ENCODE data around the gene ATP5PD. TPM values are rescaled to one million over a fixed set of nuclear protein-coding genes. Genes with fewer than 3 reads are reported as not detected.

ATP5PD gene
- total and polyA plus RNA-seq, 2 of the 13 experiments (the other 11 are each of a cell fraction or from before 2014, with no cell fraction given): 158 to 428 TPM

DNA sequence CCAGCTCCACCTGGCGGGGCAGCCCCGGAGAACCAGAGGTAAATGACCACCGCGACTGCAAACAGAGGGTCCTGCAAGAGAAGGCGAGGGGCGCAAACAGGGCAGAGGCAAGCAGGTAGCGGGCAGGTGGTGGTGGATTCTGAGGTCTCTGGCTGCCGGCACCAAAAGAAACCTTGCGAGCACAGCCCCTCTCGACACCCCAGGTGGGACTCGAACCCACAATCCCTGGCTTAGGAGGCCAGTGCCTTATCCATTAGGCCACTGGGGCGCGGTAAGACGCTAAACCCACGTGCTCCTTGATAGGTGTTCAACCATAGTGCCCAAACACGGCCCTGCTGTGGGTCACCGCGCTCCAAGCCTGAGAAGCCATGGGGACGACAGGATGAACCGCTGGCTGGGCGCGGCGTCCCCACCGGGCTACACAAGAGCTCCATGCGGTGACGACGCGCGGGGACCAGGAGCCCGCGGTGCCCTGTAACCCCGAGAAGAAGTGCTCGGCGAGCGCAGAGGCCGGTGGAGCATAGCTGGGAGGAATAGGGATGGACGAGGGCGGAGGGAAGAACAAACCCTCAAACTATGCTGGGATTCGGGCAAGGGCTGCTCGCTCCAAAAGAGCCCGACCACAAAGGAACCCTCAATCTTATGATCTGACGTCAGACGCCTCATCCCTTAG is 12.4 kb downstream of the ATP5PD start (continued):
- TF ChIP-seq, protein P1, sequence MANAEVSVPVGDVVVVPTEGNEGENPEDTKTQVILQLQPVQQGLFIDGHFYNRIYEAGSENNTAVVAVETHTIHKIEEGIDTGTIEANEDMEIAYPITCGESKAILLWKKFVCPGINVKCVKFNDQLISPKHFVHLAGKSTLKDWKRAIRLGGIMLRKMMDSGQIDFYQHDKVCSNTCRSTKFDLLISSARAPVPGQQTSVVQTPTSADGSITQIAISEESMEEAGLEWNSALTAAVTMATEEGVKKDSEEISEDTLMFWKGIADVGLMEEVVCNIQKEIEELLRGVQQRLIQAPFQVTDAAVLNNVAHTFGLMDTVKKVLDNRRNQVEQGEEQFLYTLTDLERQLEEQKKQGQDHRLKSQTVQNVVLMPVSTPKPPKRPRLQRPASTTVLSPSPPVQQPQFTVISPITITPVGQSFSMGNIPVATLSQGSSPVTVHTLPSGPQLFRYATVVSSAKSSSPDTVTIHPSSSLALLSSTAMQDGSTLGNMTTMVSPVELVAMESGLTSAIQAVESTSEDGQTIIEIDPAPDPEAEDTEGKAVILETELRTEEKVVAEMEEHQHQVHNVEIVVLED (CRISPR knock-in tag; IDR thresholded peaks at IDR 0.05; ENCODE audit: borderline replicate concordance): no peak
- TF ChIP-seq PCBP2 (optimal IDR thresholded peaks at IDR 0.05; ENCODE audit: low read depth, low read length, poor library complexity, severe bottlenecking): no peak
- TF ChIP-seq KDM5B (CRISPR knock-in tag; IDR thresholded peaks at IDR 0.05; ENCODE audit: borderline replicate concordance): peak; percentile 50
- TF ChIP-seq SMAD9 (CRISPR knock-in tag; IDR thresholded peaks at IDR 0.05): peak; percentile 86; the same call in 1 of the 2 replicates
- TF ChIP-seq THYN1 (CRISPR knock-in tag; IDR thresholded peaks at IDR 0.05; ENCODE audit: borderline replicate concordance, low read depth): peak; percentile 92; the same call in 1 of the 2 replicates
- peak; percentile 96 for TF ChIP-seq MZF1 (CRISPR knock-in tag; IDR thresholded peaks at IDR 0.05; ENCODE audit: borderline replicate concordance)
- no peak; the same call in 1 of the 2 replicates for TF ChIP-seq TBP (CRISPR knock-in tag; IDR thresholded peaks at IDR 0.05)
- no peak; the same call in 1 of the 2 replicates for TF ChIP-seq ARID4A (CRISPR knock-in tag; IDR thresholded peaks at IDR 0.05; ENCODE audit: borderline replicate concordance)
- peak; percentile 87 for TF ChIP-seq ZBTB38 (CRISPR knock-in tag; IDR thresholded peaks at IDR 0.05)
- TF ChIP-seq YEATS2 (CRISPR knock-in tag; IDR thresholded peaks at IDR 0.05; ENCODE audit: borderline replicate concordance): peak; percentile 67
- TF ChIP-seq SUZ12 (IDR thresholded peaks at IDR 0.05; ENCODE audit: low read depth, low read length): no peak
- 0 out of 2 replicates have a peak, but pooled peaks have one; percentile 3 for TF ChIP-seq ZFP36L1 (CRISPR knock-in tag; IDR thresholded peaks at IDR 0.05)
- TF ChIP-seq ZBTB33 (CRISPR knock-in tag; IDR thresholded peaks at IDR 0.05): peak; percentile 71
- no peak for TF ChIP-seq U2AF2 (IDR thresholded peaks at IDR 0.05; ENCODE audit: low read depth, low read length)
- TF ChIP-seq ZFYVE20 (CRISPR knock-in tag; IDR thresholded peaks at IDR 0.05; ENCODE audit: borderline replicate concordance, low read depth): peak; percentile 88
- TF ChIP-seq JARID2 (CRISPR knock-in tag; IDR thresholded peaks at IDR 0.05; ENCODE audit: insufficient replicate concordance): peak; percentile 67
- TF ChIP-seq ZFX (CRISPR knock-in tag; IDR thresholded peaks at IDR 0.05; ENCODE audit: low read depth): peak; percentile 81; the same call in 1 of the 2 replicates
